Endothelial cell of umbilical vein (primary cell): Measurements from ENCODE around the gene MYO1H. TPM values are rescaled to one million over a fixed set of nuclear protein-coding genes. Genes with fewer than 3 reads are reported as not detected.

Experiments used
- BruUV-seq: library from RNA; stranded (reverse); fragments of 400-500 nt; replicated peaks from 2 replicates; lab custom pipeline; 2021; lab: Mats Ljungman, UMichigan
- CTCF ChIA-PET: fragments of 300-600, 350-600 bp; sonication (Branson Sonifier 250); formaldehyde crosslinking; loops from one replicate; lab custom pipeline; 2021; ENCODE audit warnings: antibody characterized with exemption, inconsistent platforms; lab: Charles Lee
- POLR2A ChIA-PET: fragments of 300-600, 350-600 bp; sonication (Branson Sonifier 250); formaldehyde crosslinking; loops from one replicate; lab custom pipeline; 2021; ENCODE audit warnings: antibody characterized with exemption, inconsistent platforms; lab: Charles Lee
- DNase-seq: peaks from one replicate; pipeline ENCODE4 v3.0.0-alpha.2; 2011; ENCODE audit warnings: low read depth, low spot score
- FAIRE-seq: peaks from 2 replicates; lab custom pipeline; 2011; peaks lifted over from hg19 to GRCh38; lab: Jason Lieb, UNC
- H2AFZ ChIP-seq: 2 replicates; pipeline ENCODE4 v1.6.0; 2012; ENCODE audit warnings: low read depth, low read length, control low read depth, inconsistent platforms
- H3K27ac ChIP-seq: 2 replicates; pipeline ENCODE4 v1.5.1; 2011; ENCODE audit warnings: low read depth, mild to moderate bottlenecking, control low read depth, low read length, moderate library complexity; ENCODE audit not compliant: insufficient read depth
- H3K27me3 ChIP-seq, 2 experiments: 2 replicates each; pipeline versions ENCODE4 v1.6.0 to v1.6.1; 2011; ENCODE audit warnings: low read length in 2 of 2, mixed read lengths in 1 of 2; ENCODE audit not compliant: control insufficient read depth in 2 of 2, insufficient read depth in 2 of 2
- H3K36me3 ChIP-seq, 2 experiments: 2 replicates in 1 of 2; 3 replicates in 1 of 2; pipeline ENCODE4 v1.5.1; 2011; ENCODE audit warnings: low read length in 2 of 2, mild to moderate bottlenecking in 1 of 2, moderate library complexity in 1 of 2; ENCODE audit not compliant: control insufficient read depth in 2 of 2, insufficient read depth in 2 of 2; ENCODE audit errors: extremely low read depth in 1 of 2
- H3K4me1 ChIP-seq: 3 replicates; pipeline ENCODE4 v1.5.1; 2011; ENCODE audit warnings: mild to moderate bottlenecking, low read length; ENCODE audit not compliant: control insufficient read depth, insufficient read depth; ENCODE audit errors: extremely low read depth
- H3K4me2 ChIP-seq: 2 replicates; pipeline ENCODE4 v1.6.1; 2011; ENCODE audit warnings: low read length, control low read depth, mixed read lengths; ENCODE audit not compliant: insufficient read depth
- H3K4me3 ChIP-seq, 3 experiments: fragments of 200-600 bp in 1 of 3; sonication (generic), shearing (Covaris generic) in 1 of 3; replicated peaks in 1 of 3; 2 replicates each; pipeline ENCODE4 v1.5.1; 2011 to 2016; ENCODE audit warnings: control low read depth in 3 of 3, low read length in 3 of 3, mild to moderate bottlenecking in 2 of 3, inconsistent platforms in 1 of 3, low read depth in 1 of 3, moderate library complexity in 1 of 3; ENCODE audit not compliant: insufficient read depth in 1 of 3
- H3K79me2 ChIP-seq: 2 replicates; pipeline ENCODE4 v1.6.0; 2012; ENCODE audit warnings: low read length, inconsistent platforms; ENCODE audit not compliant: control insufficient read depth, insufficient read depth
- H3K9ac ChIP-seq: replicated peaks from 2 replicates; pipeline ENCODE3; 2011; ENCODE audit warnings: low read length, control low read depth; ENCODE audit not compliant: insufficient read depth; ENCODE audit errors: extremely low read depth
- H3K9me1 ChIP-seq: replicated peaks from 3 replicates; pipeline ENCODE4 v1.6.0; 2011; ENCODE audit warnings: mild to moderate bottlenecking, low read length; ENCODE audit not compliant: control insufficient read depth, insufficient read depth; ENCODE audit errors: extremely low read depth
- H3K9me3 ChIP-seq: replicated peaks from 2 replicates; pipeline ENCODE4 v1.5.1; 2012; ENCODE audit warnings: low read length, inconsistent platforms; ENCODE audit not compliant: control insufficient read depth, insufficient read depth
- H4K20me1 ChIP-seq: replicated peaks from 2 replicates; pipeline ENCODE3; 2011; ENCODE audit warnings: mild to moderate bottlenecking, low read length; ENCODE audit not compliant: control insufficient read depth, insufficient read depth; ENCODE audit errors: extremely low read depth
- EZH2 ChIP-seq: IDR thresholded peaks from 2 replicates; pipeline ENCODE4 v1.6.1; 2012; ENCODE audit warnings: borderline replicate concordance, low read depth, mild to moderate bottlenecking, moderate library complexity, low read length, inconsistent platforms; ENCODE audit not compliant: severe bottlenecking
- FOS ChIP-seq: IDR thresholded peaks from 2 replicates; pipeline ENCODE4 v1.6.1; 2011; ENCODE audit warnings: mild to moderate bottlenecking, low read length, moderate library complexity, borderline replicate concordance; ENCODE audit not compliant: insufficient read depth
- GATA2 ChIP-seq: IDR thresholded peaks from 2 replicates; pipeline ENCODE4 v1.7.0; 2011; ENCODE audit warnings: low read depth, mild to moderate bottlenecking, moderate library complexity, mixed read lengths, low read length; ENCODE audit not compliant: insufficient read length, insufficient read depth
- JUN ChIP-seq: IDR thresholded peaks from 2 replicates; pipeline ENCODE4 v1.6.1; 2011; ENCODE audit warnings: borderline replicate concordance, low read depth; ENCODE audit not compliant: insufficient read length, insufficient read depth
- MYC ChIP-seq: IDR thresholded peaks from one replicate; pipeline ENCODE4 v1.6.1; 2011; ENCODE audit warnings: mild to moderate bottlenecking, low read depth, low read length
- POLR2A ChIP-seq: IDR thresholded peaks from 2 replicates; pipeline ENCODE4 v1.6.1; 2012; ENCODE audit warnings: low read depth, mild to moderate bottlenecking, control low read depth, low read length
- POLR2AphosphoS5 ChIP-seq: IDR thresholded peaks from 2 replicates; pipeline ENCODE4 v1.6.1; 2012; ENCODE audit warnings: low read depth, mild to moderate bottlenecking, control low read depth, low read length, moderate library complexity; ENCODE audit not compliant: insufficient read depth
- dilution Hi-C: fragments of 300-500 bp; cut with MboI; formaldehyde crosslinking; loops from one replicate; pipeline ENCODE4 v1.15.0; 2019; ENCODE audit warnings: low sequenced_read_pairs; ENCODE audit not compliant: extremely low pct_ligation_motif_present
- intact Hi-C: fragments of 100-400 bp; cut with micrococcal nuclease; formaldehyde crosslinking; loops from one replicate; pipeline ENCODE4 v1.10.0; 2022
- polyA plus RNA-seq, 4 experiments: library from polyadenylated mRNA; depleted of rRNA in 3 of 4; stranded (reverse) in 3 of 4; unstranded in 1 of 4; fragments of >200 nt; gene quantifications; 2 replicates each; pipeline versions ENCODE4 v1.2.1 to v1.2.3, GENCODE V29; 2011 to 2012; ENCODE audit warnings: missing spikeins in 1 of 4
- total RNA-seq: library from RNA; stranded (reverse); gene quantifications from 2 replicates; pipeline ENCODE4 v1.2.3, GENCODE V29; 2021
- TF ChIP-seq, protein P1 (sequence below), 2 donors: IDR thresholded peaks; 1 replicate in 1 of 2; 2 replicates in 1 of 2; pipeline ENCODE4 v1.5.1; 2011; ENCODE audit warnings: low read length in 2 of 2, mild to moderate bottlenecking in 2 of 2, moderate library complexity in 2 of 2, control low read depth in 1 of 2, inconsistent platforms in 1 of 2, low read depth in 1 of 2; ENCODE audit not compliant: insufficient read depth in 1 of 2; ENCODE audit errors: extremely low read depth in 1 of 2
- TF ChIP-seq, protein P2 (sequence below): IDR thresholded peaks from 2 replicates; pipeline ENCODE4 v1.6.1; 2011; ENCODE audit not compliant: insufficient read depth, insufficient read length

MYO1H gene
- total and polyA plus RNA-seq, 2 donors (not counting 3 experiments of a cell fraction or from before 2014, with no cell fraction given): not detected

DNA sequence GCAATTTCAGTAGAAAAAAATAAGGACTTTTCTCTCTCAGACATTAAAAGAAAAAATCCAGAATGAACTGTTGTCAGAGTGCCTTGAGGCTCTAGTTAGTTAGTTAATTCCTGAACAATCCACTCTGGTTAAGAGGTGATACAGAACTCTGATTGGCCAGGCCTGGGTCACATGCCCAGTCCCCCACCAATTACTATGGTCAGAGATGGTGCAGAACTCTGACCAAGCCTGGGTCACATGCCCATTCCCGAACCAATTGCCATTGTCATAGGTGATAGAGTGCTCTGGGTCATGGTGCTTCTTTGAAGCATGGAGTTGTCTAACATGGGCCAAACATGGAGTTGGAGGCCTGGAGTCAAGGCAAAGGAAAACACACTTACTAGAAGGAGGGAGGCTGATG lies 11.1 kb upstream of the MYO1H start:
- BruUV-seq: no TSS peak
- FAIRE-seq: no peak

More for the DNA sequence above, 11.1 kb upstream of the MYO1H start:
- H4K20me1 ChIP-seq: no peaks in the 10 kb centered on the region
- H3K36me3 ChIP-seq: no peaks in the 10 kb centered on the region
- DNase-seq: no peak
- H3K9me1 ChIP-seq: no peaks in the 10 kb centered on the region
- CTCF ChIA-PET: no interaction called here
- H3K27me3 ChIP-seq: peaks cover 0 to 2% of the 10 kb centered on the region in 2 experiments
- no peak for TF ChIP-seq GATA2
- TF ChIP-seq MYC: no peak
- no peak for TF ChIP-seq POLR2AphosphoS5
- TF ChIP-seq, protein P1, sequence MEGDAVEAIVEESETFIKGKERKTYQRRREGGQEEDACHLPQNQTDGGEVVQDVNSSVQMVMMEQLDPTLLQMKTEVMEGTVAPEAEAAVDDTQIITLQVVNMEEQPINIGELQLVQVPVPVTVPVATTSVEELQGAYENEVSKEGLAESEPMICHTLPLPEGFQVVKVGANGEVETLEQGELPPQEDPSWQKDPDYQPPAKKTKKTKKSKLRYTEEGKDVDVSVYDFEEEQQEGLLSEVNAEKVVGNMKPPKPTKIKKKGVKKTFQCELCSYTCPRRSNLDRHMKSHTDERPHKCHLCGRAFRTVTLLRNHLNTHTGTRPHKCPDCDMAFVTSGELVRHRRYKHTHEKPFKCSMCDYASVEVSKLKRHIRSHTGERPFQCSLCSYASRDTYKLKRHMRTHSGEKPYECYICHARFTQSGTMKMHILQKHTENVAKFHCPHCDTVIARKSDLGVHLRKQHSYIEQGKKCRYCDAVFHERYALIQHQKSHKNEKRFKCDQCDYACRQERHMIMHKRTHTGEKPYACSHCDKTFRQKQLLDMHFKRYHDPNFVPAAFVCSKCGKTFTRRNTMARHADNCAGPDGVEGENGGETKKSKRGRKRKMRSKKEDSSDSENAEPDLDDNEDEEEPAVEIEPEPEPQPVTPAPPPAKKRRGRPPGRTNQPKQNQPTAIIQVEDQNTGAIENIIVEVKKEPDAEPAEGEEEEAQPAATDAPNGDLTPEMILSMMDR (IDR thresholded peaks at IDR 0.05; ENCODE audit: extremely low read depth in 1 of 2, insufficient read depth in 1 of 2, low read depth in 1 of 2, low read length in 2 of 2): no peak
- TF ChIP-seq, protein P2, sequence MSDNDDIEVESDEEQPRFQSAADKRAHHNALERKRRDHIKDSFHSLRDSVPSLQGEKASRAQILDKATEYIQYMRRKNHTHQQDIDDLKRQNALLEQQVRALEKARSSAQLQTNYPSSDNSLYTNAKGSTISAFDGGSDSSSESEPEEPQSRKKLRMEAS: no peak
- TF ChIP-seq POLR2A: no peak
- no peak for TF ChIP-seq EZH2
- no peak for TF ChIP-seq JUN
- TF ChIP-seq FOS: no peak
- dilution Hi-C loops: no loop called here
- no peak overlapping the region for H2AFZ ChIP-seq
- H3K79me2 ChIP-seq: no peaks in the 10 kb centered on the region
- H3K27ac ChIP-seq: no peak overlapping the region
- no peaks in the 10 kb centered on the region for H3K4me1 ChIP-seq
- H3K4me3 ChIP-seq: no peak overlapping the region
- POLR2A ChIA-PET: no interaction called here
- no peaks in the 10 kb centered on the region for H3K9me3 ChIP-seq
- intact Hi-C loops: loop anchor here (1.0 kb wide), 1 partner anchor 42 kb away; no protein-coding TSS in a partner anchor
- H3K4me2 ChIP-seq: no peak overlapping the region
- H3K9ac ChIP-seq: no peak overlapping the region
